H1 (cell line): Measurements from ENCODE around the gene MRPL22. TPM values are rescaled to one million over a fixed set of nuclear protein-coding genes. Genes with fewer than 3 reads are reported as not detected.

Experiments
- CBX8 ChIP-seq: fragments of 300-800, 300-1000 bp; sonication (generic); IDR thresholded peaks from 2 replicates; pipeline ENCODE4 v1.7.1; 2016; ENCODE audit warnings: low read depth, low read length, borderline replicate concordance
- FOSL1 ChIP-seq: IDR thresholded peaks from 2 replicates; pipeline ENCODE4 v1.6.1; 2011; ENCODE audit warnings: mild to moderate bottlenecking, low read depth, low read length, moderate library complexity; ENCODE audit not compliant: insufficient read depth
- RBBP5 ChIP-seq: IDR thresholded peaks from 2 replicates; pipeline ENCODE4 v1.7.1; 2012; ENCODE audit warnings: low read depth, mild to moderate bottlenecking, inconsistent platforms, low read length, moderate library complexity, borderline replicate concordance
- RXRA ChIP-seq: IDR thresholded peaks from 2 replicates; pipeline ENCODE4 v1.6.1; 2011; ENCODE audit warnings: low read depth, mild to moderate bottlenecking, low read length, moderate library complexity; ENCODE audit not compliant: insufficient read depth
- SIX5 ChIP-seq: IDR thresholded peaks from 2 replicates; pipeline ENCODE4 v1.6.1; 2011; ENCODE audit warnings: mild to moderate bottlenecking, low read depth, low read length
- TAF1 ChIP-seq: IDR thresholded peaks from 2 replicates; pipeline ENCODE4 v1.6.1; 2011; ENCODE audit warnings: mild to moderate bottlenecking, low read depth, low read length
- TBP ChIP-seq: IDR thresholded peaks from 2 replicates; pipeline ENCODE4 v1.6.1; 2011; ENCODE audit warnings: low read depth, low read length, improper control_type of control experiment
- polyA plus RNA-seq, 7 experiments: library from polyadenylated mRNA; depleted of rRNA in 3 of 7; stranded (reverse) in 5 of 7; unstranded in 2 of 7; fragments of >200 nt in 5 of 7; fragments of 200-250 nt in 2 of 7; gene quantifications; 1 replicate in 5 of 7; 2 replicates in 1 of 7; 4 replicates in 1 of 7; pipeline versions ENCODE4 v1.2.1 to v1.2.3, GENCODE V29; 2011 to 2013; ENCODE audit warnings: missing spikeins in 2 of 7, mixed read lengths in 2 of 7
- total RNA-seq: library from RNA; stranded (reverse); fragmentation: NEBNext Ultra II Directional; extraction: Animal tissue kit (Norgen Biotek cat#: 25700); gene quantifications from 2 replicates; pipeline ENCODE4 v1.2.1, GENCODE V29; 2021

Gene MRPL22
- total and polyA plus RNA-seq, 2 of the 8 experiments (the other 6 are each of a cell fraction or from before 2014, with no cell fraction given), result 46.8 to 65.6 TPM

DNA sequence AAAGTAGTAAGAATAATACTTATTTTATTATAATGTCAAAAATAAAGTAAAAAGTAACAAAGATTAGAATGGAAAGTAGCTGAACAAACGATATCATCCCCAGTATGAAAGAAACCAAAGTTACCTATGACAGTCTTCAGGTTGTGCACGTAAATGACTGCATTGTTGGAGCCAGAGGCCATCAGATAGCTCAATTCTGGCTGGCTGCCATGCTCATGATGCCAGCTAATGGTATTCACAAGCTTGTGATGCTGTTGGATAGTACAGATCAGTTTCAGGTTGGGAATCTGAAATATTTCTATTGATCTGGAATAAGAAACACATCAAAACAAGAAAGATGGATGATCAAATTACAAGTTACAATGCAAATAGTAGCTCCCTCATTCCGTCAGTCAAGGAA is 24.0 kb upstream of the MRPL22 start (continued):
- TF ChIP-seq RBBP5 (no peak), FOSL1 (no peak), TBP (no peak), TAF1 (no peak), CBX8 (no peak), SIX5 (no peak), RXRA (no peak)
